SH-SY5Y (cell line): ENCODE results near the gene AMPH.

Source experiments
- GATA2 ChIP-seq: IDR thresholded peaks from 2 replicates; pipeline ENCODE4 v1.6.1; 2011; ENCODE audit warnings: mild to moderate bottlenecking, low read depth, low read length
- GATA3 ChIP-seq: IDR thresholded peaks from 2 replicates; pipeline ENCODE4 v1.6.1; 2011; ENCODE audit warnings: low read depth, mild to moderate bottlenecking, low read length, moderate library complexity

GRCh38 chr7:38427279-38427955 is 203.8 kb downstream of the AMPH start:
- no peak for TF ChIP-seq GATA2
- TF ChIP-seq GATA3: no peak
